Upper lobe of left lung (tissue), 6 donors: Measurements from ENCODE around the gene BRF1. TPM values are rescaled to one million over a fixed set of nuclear protein-coding genes. Genes with fewer than 3 reads are reported as not detected.
A peak's percentile ranks its signal among the peaks of the same experiment; 100 is the strongest.

ENCODE experiments used
- ATAC-seq, 2 donors: fragments of 200-7000 bp; cut with Tn5 transposase; one replicate each; pipeline ENCODE4 v1.9.1; 2022; ENCODE audit warnings: mild to moderate bottlenecking in 2 of 2, moderate library complexity in 2 of 2; ENCODE audit not compliant: low FRiP score in 2 of 2
- DNase-seq, 2 donors: peaks; one replicate each; pipeline ENCODE4 v3.0.0-alpha.2; 2019 to 2020
- H3K27ac ChIP-seq, 4 donors: fragments of 200-600 bp; sonication (generic); one replicate each; pipeline ENCODE4 v1.5.1; 2016 to 2019
- H3K27me3 ChIP-seq, 4 donors: fragments of 200-600 bp; sonication (generic); one replicate each; pipeline ENCODE4 v1.5.1; 2017 to 2019
- H3K36me3 ChIP-seq, 4 donors: fragments of 200-600 bp; sonication (generic); one replicate each; pipeline ENCODE4 v1.5.1; 2016 to 2019
- H3K4me1 ChIP-seq, 4 donors: fragments of 200-600 bp; sonication (generic); one replicate each; pipeline ENCODE4 v1.5.1; 2018 to 2019
- H3K4me3 ChIP-seq, 4 donors: fragments of 200-600 bp; sonication (generic); one replicate each; pipeline ENCODE4 v1.5.1; 2017 to 2019; ENCODE audit warnings: mild to moderate bottlenecking in 2 of 4, moderate library complexity in 1 of 4
- H3K9me3 ChIP-seq, 4 donors: fragments of 200-600 bp; sonication (generic); one replicate each; pipeline ENCODE4 v1.5.1; 2018 to 2019
- EP300 ChIP-seq, 4 donors: sonication (generic); formaldehyde crosslinking; IDR thresholded peaks; one replicate each; pipeline ENCODE4 v1.5.1; 2017; ENCODE audit warnings: antibody characterized with exemption in 4 of 4, control low read depth in 2 of 4
- POLR2A ChIP-seq, 4 donors: fragments of 450-650 bp; IDR thresholded peaks; one replicate each; pipeline ENCODE4 v1.5.1; 2016 to 2017; ENCODE audit warnings: antibody characterized with exemption in 4 of 4, mild to moderate bottlenecking in 2 of 4
- POLR2AphosphoS5 ChIP-seq, 2 donors: sonication (generic); formaldehyde crosslinking; IDR thresholded peaks; one replicate each; pipeline ENCODE4 v1.5.1; 2017; ENCODE audit warnings: antibody characterized with exemption in 2 of 2
- whole genome bisulfite sequencing, 2 donors: methylation state at CpG; one replicate each; pipeline ENCODE4 v1.1.5; 2017 to 2018; 5-methylcytosine and 5-hydroxymethylcytosine counted together
- total RNA-seq, 6 donors: library from RNA; depleted of rRNA in 4 of 6; stranded (reverse); fragments of >200 nt in 4 of 6; gene quantifications; one replicate each; pipeline versions ENCODE4 v1.1.0 to v1.2.1, GENCODE V29; 2016 to 2021
- TF ChIP-seq, protein P1 (sequence below), 6 experiments: fragments of 450-650 bp in 4 of 6; fragments of 200-600 bp in 2 of 6; sonication (generic) in 2 of 6; IDR thresholded peaks; one replicate each; pipeline ENCODE4 v1.5.1; 2016 to 2019; ENCODE audit warnings: antibody characterized with exemption in 6 of 6
- donor health status: DM: no; HTN: no; CAD: no; lungs with moderate emphysema.
- donor health status: DM: no; HTN: yes; CAD: no; lungs with severe emphysema.

Gene BRF1
- total RNA-seq, 6 donors from 2014 or later: 38.6 to 195 (median 52.7) TPM

DNA sequence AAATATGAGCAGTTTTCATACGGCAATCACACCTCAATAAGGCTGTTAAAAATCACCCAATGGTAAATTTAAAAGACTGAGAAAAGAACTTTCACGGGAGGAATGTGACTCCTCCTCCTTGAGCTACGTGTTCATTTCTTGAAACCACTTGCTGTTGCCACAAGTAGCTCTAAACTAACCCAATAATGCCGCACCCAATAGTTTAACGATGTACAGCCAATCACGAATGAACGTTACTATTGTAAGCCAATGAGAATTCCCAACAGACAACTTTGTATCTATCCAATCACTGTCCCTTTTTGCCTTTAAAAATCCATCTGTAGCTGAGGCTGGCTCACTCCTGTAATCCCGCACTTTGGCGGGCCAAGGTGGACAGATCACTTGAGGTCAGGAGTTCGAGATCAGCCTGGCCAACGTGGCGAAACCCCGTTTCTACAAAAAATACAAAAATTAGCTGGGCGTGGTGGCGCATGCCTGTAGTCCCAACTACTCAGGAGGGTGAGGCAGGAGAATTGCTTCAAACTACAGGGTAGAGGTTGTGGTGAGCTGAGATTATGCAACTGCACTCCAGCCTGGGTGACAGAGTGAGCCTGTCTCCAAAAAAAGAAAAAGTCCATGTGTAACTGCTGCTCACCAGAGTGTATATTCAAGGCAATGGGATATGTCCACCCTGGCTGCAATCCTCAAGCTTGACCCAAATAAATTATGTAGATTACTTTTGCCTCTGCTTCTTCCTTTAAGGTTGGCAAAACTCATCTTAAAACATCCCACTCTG is 76.8 kb downstream of the BRF1 start:
- H3K4me1 ChIP-seq: peaks cover 0 to 9% (median 2%) of the 10 kb centered on the region in 4 donors
- ATAC-seq (peak; percentile 6 to 66), DNase-seq (peak in 1 of 2 donors; percentile 53)
- H3K27me3 ChIP-seq: no peaks in the 10 kb centered on the region
- peak in 1 of 4 donors; percentile 16 for TF ChIP-seq POLR2A (IDR thresholded peaks at IDR 0.05)
- TF ChIP-seq, protein P1, sequence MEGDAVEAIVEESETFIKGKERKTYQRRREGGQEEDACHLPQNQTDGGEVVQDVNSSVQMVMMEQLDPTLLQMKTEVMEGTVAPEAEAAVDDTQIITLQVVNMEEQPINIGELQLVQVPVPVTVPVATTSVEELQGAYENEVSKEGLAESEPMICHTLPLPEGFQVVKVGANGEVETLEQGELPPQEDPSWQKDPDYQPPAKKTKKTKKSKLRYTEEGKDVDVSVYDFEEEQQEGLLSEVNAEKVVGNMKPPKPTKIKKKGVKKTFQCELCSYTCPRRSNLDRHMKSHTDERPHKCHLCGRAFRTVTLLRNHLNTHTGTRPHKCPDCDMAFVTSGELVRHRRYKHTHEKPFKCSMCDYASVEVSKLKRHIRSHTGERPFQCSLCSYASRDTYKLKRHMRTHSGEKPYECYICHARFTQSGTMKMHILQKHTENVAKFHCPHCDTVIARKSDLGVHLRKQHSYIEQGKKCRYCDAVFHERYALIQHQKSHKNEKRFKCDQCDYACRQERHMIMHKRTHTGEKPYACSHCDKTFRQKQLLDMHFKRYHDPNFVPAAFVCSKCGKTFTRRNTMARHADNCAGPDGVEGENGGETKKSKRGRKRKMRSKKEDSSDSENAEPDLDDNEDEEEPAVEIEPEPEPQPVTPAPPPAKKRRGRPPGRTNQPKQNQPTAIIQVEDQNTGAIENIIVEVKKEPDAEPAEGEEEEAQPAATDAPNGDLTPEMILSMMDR (IDR thresholded peaks at IDR 0.05): no peak
- no peaks in the 10 kb centered on the region for H3K9me3 ChIP-seq
- 78 to 87% methylated on average over 15 of the region's 15 CpGs for WGBS, 2 donors
- H3K36me3 ChIP-seq: peaks cover 0 to 67% (median 50%) of the 10 kb centered on the region in 4 donors
- peak overlapping the region in 2 of 4 donors; percentile 40 to 75 for H3K27ac ChIP-seq
- no peak overlapping the region for H3K4me3 ChIP-seq

DNA sequence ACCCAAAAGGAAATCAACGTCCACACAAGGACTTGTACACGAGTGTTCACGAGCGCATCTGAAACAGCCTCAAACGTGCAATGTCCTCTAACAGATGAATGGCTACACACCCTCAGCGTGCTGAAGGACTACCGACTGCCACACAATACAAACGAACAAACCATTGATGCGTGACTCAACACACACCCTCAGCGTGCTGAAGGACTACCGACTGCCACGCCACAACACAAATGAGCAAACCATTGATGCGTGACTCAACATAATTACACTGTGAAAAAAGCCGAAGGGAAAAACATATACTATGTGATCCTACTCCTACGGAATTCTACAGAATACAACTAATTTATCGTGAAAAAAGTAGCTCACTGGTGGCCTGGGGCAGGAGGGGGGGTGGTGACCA is 77.5 kb downstream of the BRF1 start:
- TF ChIP-seq POLR2AphosphoS5 (IDR thresholded peaks at IDR 0.05): no peak
- TF ChIP-seq, protein P1 (IDR thresholded peaks at IDR 0.05): no peak
- no peak for TF ChIP-seq POLR2A (IDR thresholded peaks at IDR 0.05)
- TF ChIP-seq EP300 (IDR thresholded peaks at IDR 0.05): no peak
- H3K27me3 ChIP-seq: no peaks in the 10 kb centered on the region
- no peak overlapping the region for H3K4me3 ChIP-seq
- DNase-seq (no peak), ATAC-seq (no peak)
- peaks cover 0 to 74% (median 56%) of the 10 kb centered on the region in 4 donors for H3K36me3 ChIP-seq
- no peaks in the 10 kb centered on the region for H3K9me3 ChIP-seq
- H3K4me1 ChIP-seq: peaks cover 0 to 12% (median 2%) of the 10 kb centered on the region in 4 donors
- peak overlapping the region in 2 of 4 donors; percentile 40 to 75 for H3K27ac ChIP-seq
- 90 to 92% methylated on average over 16 of the region's 16 CpGs for WGBS, 2 donors

DNA sequence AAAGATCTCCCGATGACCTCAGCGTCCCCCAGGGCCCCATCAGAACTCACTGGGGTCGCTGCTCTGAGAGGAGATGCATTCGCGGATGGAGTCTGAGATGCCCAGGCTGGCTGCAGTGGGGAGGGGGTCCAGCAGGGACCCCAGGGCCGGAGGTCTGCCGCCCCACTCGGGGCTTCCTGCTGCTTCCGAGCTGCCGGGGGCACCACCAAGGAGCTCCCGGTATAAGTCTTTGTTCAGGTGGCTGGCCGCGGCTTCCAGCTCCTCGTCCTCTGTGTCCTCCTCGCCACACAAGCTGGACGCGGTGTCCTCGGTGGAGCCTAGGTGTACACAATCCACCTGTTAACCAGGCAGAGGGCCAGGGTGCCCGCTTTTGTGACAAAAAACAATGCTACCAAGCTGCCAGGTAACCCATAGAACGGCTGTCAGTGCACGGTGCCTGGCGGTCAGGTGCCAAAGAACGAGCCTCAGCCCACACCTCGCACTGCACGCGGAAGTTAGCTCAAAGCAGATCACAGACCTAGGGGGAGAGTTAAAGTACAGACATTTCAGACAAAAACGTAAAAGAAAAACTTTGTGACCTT is 79.1 kb downstream of the BRF1 start:
- H3K27ac ChIP-seq: no peak overlapping the region
- H3K27me3 ChIP-seq: no peaks in the 10 kb centered on the region
- H3K4me1 ChIP-seq: peaks cover 0 to 20% (median 2%) of the 10 kb centered on the region in 4 donors
- no peaks in the 10 kb centered on the region for H3K9me3 ChIP-seq
- peaks cover 0 to 84% (median 65%) of the 10 kb centered on the region in 4 donors for H3K36me3 ChIP-seq
- no peak for TF ChIP-seq POLR2A (IDR thresholded peaks at IDR 0.05)
- TF ChIP-seq EP300 (IDR thresholded peaks at IDR 0.05): no peak
- TF ChIP-seq, protein P1 (IDR thresholded peaks at IDR 0.05): no peak
- no peak for TF ChIP-seq POLR2AphosphoS5 (IDR thresholded peaks at IDR 0.05)
- no peak for ATAC-seq
- no peak overlapping the region for H3K4me3 ChIP-seq
- 94 to 96% methylated on average over 18 to 26 of the region's 27 CpGs for WGBS, 2 donors
- DNase-seq: peak in 1 of 2 donors; percentile 52

DNA sequence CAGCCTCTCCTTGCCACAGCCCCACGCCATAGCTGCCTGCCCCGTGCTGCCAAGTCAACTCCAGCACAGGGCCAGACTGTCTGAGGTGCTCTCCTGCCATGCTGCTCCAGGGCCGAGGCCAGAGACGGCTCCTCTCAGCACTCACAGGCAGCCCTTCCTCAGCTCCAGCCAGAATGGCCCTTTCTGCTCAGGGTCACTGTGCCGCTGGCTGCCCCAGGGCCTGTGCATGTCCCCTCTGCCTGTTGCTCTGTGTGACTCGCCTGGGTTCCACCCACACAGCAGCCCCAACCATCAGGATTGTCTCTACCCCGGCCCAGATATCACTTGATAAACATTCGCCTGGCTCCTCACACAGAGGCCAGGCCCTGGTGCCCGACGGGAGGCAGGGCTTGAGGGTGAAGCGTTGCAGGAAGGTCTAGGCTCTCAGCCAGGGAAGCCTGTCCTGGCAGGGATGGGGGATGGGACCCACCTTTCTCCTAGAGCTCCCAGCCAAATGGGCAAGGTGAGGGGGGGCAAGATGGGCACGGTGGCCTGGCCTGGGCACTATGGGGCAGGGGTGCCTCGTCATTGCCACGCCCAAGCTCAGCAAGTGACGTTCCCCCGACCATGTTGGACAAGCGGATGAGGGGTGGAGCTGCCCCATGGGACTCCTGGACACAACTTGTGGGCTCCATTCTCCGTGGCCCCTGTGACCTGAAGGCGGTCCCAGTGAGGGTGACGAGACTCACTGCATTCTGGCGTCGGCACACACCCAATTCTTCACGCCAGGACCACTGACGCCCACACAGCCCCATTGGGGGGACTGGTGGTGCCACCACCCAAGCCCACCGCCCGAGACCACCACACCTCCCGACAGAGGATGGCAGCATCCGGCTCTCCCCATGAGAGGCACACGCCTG is 79.9 kb downstream of the BRF1 start:
- ATAC-seq (no peak), DNase-seq (peak; percentile 61 to 62)
- H3K36me3 ChIP-seq: peaks cover 0 to 81% (median 60%) of the 10 kb centered on the region in 4 donors
- no peaks in the 10 kb centered on the region for H3K27me3 ChIP-seq
- TF ChIP-seq, protein P1 (IDR thresholded peaks at IDR 0.05): no peak
- TF ChIP-seq POLR2A (IDR thresholded peaks at IDR 0.05) (no peak), POLR2AphosphoS5 (IDR thresholded peaks at IDR 0.05) (no peak), EP300 (IDR thresholded peaks at IDR 0.05) (no peak)
- H3K27ac ChIP-seq: peak overlapping the region in 2 of 4 donors; percentile 19 to 51
- H3K4me1 ChIP-seq: peaks cover 0 to 20% (median 2%) of the 10 kb centered on the region in 4 donors
- no peaks in the 10 kb centered on the region for H3K9me3 ChIP-seq
- H3K4me3 ChIP-seq: no peak overlapping the region
- WGBS, 2 donors: 77 to 86% methylated on average over 10 to 23 of the region's 29 CpGs
